HCT116 (cell line): ENCODE measurements around the gene ELMO2. TPM values are rescaled to one million over a fixed set of nuclear protein-coding genes. Genes with fewer than 3 reads are reported as not detected.

ENCODE experiments used
- ATAC-seq: fragments of 200-7000 bp; cut with Tn5 transposase; 2 replicates; pipeline ENCODE4 v1.9.1; 2020; ENCODE audit warnings: mild to moderate bottlenecking, moderate library complexity
- BruUV-seq: library from RNA; stranded (reverse); fragments of 400-500 nt; replicated peaks from 2 replicates; lab custom pipeline; 2021; lab: Mats Ljungman, UMichigan
- CTCF ChIA-PET: fragments of 300-600 bp; sonication (Branson Sonifier 250); formaldehyde crosslinking; loops from one replicate; lab custom pipeline; 2021; ENCODE audit warnings: antibody characterized with exemption; lab: Charles Lee
- POLR2A ChIA-PET: fragments of 300-600, 350-600 bp; sonication (Branson Sonifier 250); formaldehyde crosslinking; loops from one replicate; lab custom pipeline; 2021; ENCODE audit warnings: antibody characterized with exemption; lab: Charles Lee
- RAD21 ChIA-PET, 2 experiments: fragments of 300-600 bp; sonication (Branson Sonifier 250); formaldehyde crosslinking; loops; one replicate each; lab custom pipeline; 2023; ENCODE audit warnings: low total read pairs in 2 of 2; ENCODE audit not compliant: uncharacterized antibody in 2 of 2, unreplicated experiment in 2 of 2, low non-redundant PET in 1 of 2; lab: Charles Lee
- DNase-seq: peaks from one replicate; pipeline ENCODE4 v3.0.0-alpha.2; 2010; ENCODE audit warnings: low read depth, low spot score
- H2AFZ ChIP-seq: fragments of 200-600 bp; shearing (Covaris generic), sonication (generic); 2 replicates; pipeline ENCODE4 v1.6.1; 2017; ENCODE audit warnings: low read depth, mixed run types, mixed read lengths, antibody characterized with exemption, low read length; ENCODE audit not compliant: poor library complexity, severe bottlenecking
- H3K27ac ChIP-seq: 2 replicates; pipeline ENCODE4 v1.5.1; 2012; ENCODE audit warnings: low read depth, low read length
- H3K27me3 ChIP-seq: fragments of 200-600 bp; sonication (generic); 2 replicates; pipeline ENCODE4 v1.6.1; 2016; ENCODE audit warnings: mixed run types, low read length, mixed read lengths; ENCODE audit not compliant: insufficient read depth
- H3K36me3 ChIP-seq, 2 experiments: fragments of 200-500 bp in 1 of 2; fragments of 200-600 bp in 1 of 2; sonication (Bioruptor generic) in 1 of 2; sonication (generic) in 1 of 2; 2 replicates each; pipeline versions ENCODE4 v1.5.1 to v1.6.1; 2014 to 2016; ENCODE audit warnings: low read length in 2 of 2, inconsistent platforms in 1 of 2, mixed read lengths in 1 of 2, mixed run types in 1 of 2; ENCODE audit not compliant: insufficient read depth in 2 of 2, control insufficient read depth in 1 of 2
- H3K4me1 ChIP-seq, 2 experiments: fragments of 200-600 bp in 1 of 2; sonication (generic) in 1 of 2; 2 replicates each; pipeline versions ENCODE4 v1.5.1 to v1.6.1; 2012 to 2017; ENCODE audit warnings: low read length in 2 of 2, inconsistent platforms in 1 of 2, mild to moderate bottlenecking in 1 of 2, mixed read lengths in 1 of 2, mixed run types in 1 of 2, moderate library complexity in 1 of 2; ENCODE audit not compliant: insufficient read depth in 2 of 2, control insufficient read depth in 1 of 2
- H3K4me2 ChIP-seq: fragments of 200-600 bp; sonication (generic); 2 replicates; pipeline ENCODE4 v1.6.1; 2017; ENCODE audit warnings: mixed run types, low read length, mixed read lengths
- H3K4me3 ChIP-seq, 2 experiments: fragments of 200-600 bp in 1 of 2; sonication (generic) in 1 of 2; replicated peaks in 1 of 2; 2 replicates each; pipeline ENCODE4 v1.5.1; 2011 to 2016; ENCODE audit warnings: low read length in 2 of 2, control low read depth in 1 of 2, low read depth in 1 of 2, mild to moderate bottlenecking in 1 of 2, mixed read lengths in 1 of 2, mixed run types in 1 of 2
- H3K79me2 ChIP-seq: fragments of 200-600 bp; sonication (generic); 2 replicates; pipeline ENCODE4 v1.6.1; 2017; ENCODE audit warnings: mild to moderate bottlenecking, mixed run types, low read length, moderate library complexity, mixed read lengths; ENCODE audit not compliant: insufficient read depth
- H3K9ac ChIP-seq: fragments of 200-600 bp; sonication (generic); 2 replicates; pipeline ENCODE4 v1.6.1; 2016; ENCODE audit warnings: low read length, mixed read lengths
- H3K9me2 ChIP-seq: fragments of 200-600 bp; sonication (generic), shearing (Covaris generic); 2 replicates; pipeline ENCODE4 v1.6.1; 2017; ENCODE audit warnings: mixed run types, mild to moderate bottlenecking, moderate library complexity; ENCODE audit not compliant: insufficient read depth
- H3K9me3 ChIP-seq, 2 experiments: fragments of 200-500 bp in 1 of 2; fragments of 200-600 bp in 1 of 2; sonication (Bioruptor generic) in 1 of 2; sonication (generic) in 1 of 2; 2 replicates each; pipeline ENCODE4 v1.6.1; 2014 to 2017; ENCODE audit warnings: low read length in 2 of 2, mixed read lengths in 2 of 2, inconsistent platforms in 1 of 2, low read depth in 1 of 2, mild to moderate bottlenecking in 1 of 2, mixed run types in 1 of 2, moderate library complexity in 1 of 2; ENCODE audit not compliant: control insufficient read depth in 1 of 2, insufficient read depth in 1 of 2
- H4K20me1 ChIP-seq: fragments of 200-600 bp; sonication (generic), shearing (Covaris generic); 2 replicates; pipeline ENCODE4 v1.6.1; 2017; ENCODE audit warnings: mixed run types, mild to moderate bottlenecking, moderate library complexity; ENCODE audit not compliant: insufficient read depth
- ATF3 ChIP-seq: IDR thresholded peaks from 2 replicates; pipeline ENCODE4 v1.6.1; 2012
- CEBPB ChIP-seq: IDR thresholded peaks from 2 replicates; pipeline ENCODE4 v1.6.1; 2012; ENCODE audit warnings: low read depth
- CTCF ChIP-seq, 3 experiments: fragments of 200-600 bp in 1 of 3; sonication (generic) in 1 of 3; IDR thresholded peaks in 2 of 3; conservative IDR thresholded peaks in 1 of 3; 2 replicates each; pipeline ENCODE4 v1.5.1; 2012 to 2017; ENCODE audit warnings: low read depth in 2 of 3, low read length in 2 of 3, antibody characterized with exemption in 1 of 3, borderline replicate concordance in 1 of 3, control low read depth in 1 of 3, mild to moderate bottlenecking in 1 of 3, mixed read lengths in 1 of 3, mixed run types in 1 of 3, moderate library complexity in 1 of 3; ENCODE audit not compliant: insufficient read depth in 1 of 3
- EGR1 ChIP-seq: IDR thresholded peaks from 2 replicates; pipeline ENCODE4 v1.6.1; 2012; ENCODE audit warnings: low read depth
- EZH2 ChIP-seq: fragments of 200-600 bp; sonication (generic); IDR thresholded peaks from 2 replicates; pipeline ENCODE4 v1.6.1; 2017; ENCODE audit warnings: antibody characterized with exemption, mixed run types
- POLR2AphosphoS5 ChIP-seq: IDR thresholded peaks from 2 replicates; pipeline ENCODE4 v1.6.1; 2011; ENCODE audit warnings: mild to moderate bottlenecking, low read depth, low read length, moderate library complexity
- REST ChIP-seq: IDR thresholded peaks from 2 replicates; pipeline ENCODE4 v1.6.1; 2012; ENCODE audit warnings: low read depth
- TCF7L2 ChIP-seq: IDR thresholded peaks from 2 replicates; pipeline ENCODE4 v1.7.0; 2011; ENCODE audit warnings: borderline replicate concordance, inconsistent platforms; ENCODE audit not compliant: insufficient read depth, insufficient read length; ENCODE audit errors: extremely low read depth
- ZFX ChIP-seq: fragments of 450-650 bp; IDR thresholded peaks from 2 replicates; pipeline ENCODE4 v1.6.1; 2017
- intact Hi-C: fragments of 100-400 bp; cut with micrococcal nuclease; formaldehyde crosslinking; loops from 2 replicates; pipeline ENCODE4 v1.10.0; 2022
- total RNA-seq: library from RNA; stranded (reverse); gene quantifications from one replicate; pipeline ENCODE4 v1.2.1, GENCODE V29; 2021; ENCODE audit not compliant: unreplicated experiment
- TF ChIP-seq, protein P1 (sequence below): IDR thresholded peaks from 2 replicates; pipeline ENCODE4 v1.6.1; 2011; ENCODE audit warnings: mild to moderate bottlenecking, low read length, moderate library complexity; ENCODE audit not compliant: insufficient replicate concordance; ENCODE audit errors: extremely low read depth

The ELMO2 gene
- total RNA-seq, 1 experiment from 2014 or later, result 22.9 TPM

GRCh38 chr20:46455729-46456128, 49.3 kb upstream of the ELMO2 start:
- Histone ChIP-seq H3K9ac (no peak overlapping the region), H3K79me2 (no peaks in the 10 kb centered on the region), H3K36me3 (no peaks in the 10 kb centered on the region), H2AFZ (no peak overlapping the region), H3K4me3 (no peak overlapping the region), H3K9me2 (no peaks in the 10 kb centered on the region), H3K9me3 (peaks cover 13 to 21% of the 10 kb centered on the region in 2 experiments; a peak in 3 of 4 replicates), H3K4me1 (no peaks in the 10 kb centered on the region), H4K20me1 (no peaks in the 10 kb centered on the region), H3K4me2 (no peak overlapping the region), H3K27me3 (no peaks in the 10 kb centered on the region), H3K27ac (no peak overlapping the region)
- DNase-seq (no peak), ATAC-seq (no peak)
- no TSS peak for BruUV-seq
- RAD21 ChIA-PET, result no interaction called here
- intact Hi-C loops, result no loop called here
- POLR2A ChIA-PET, result no interaction called here
- CTCF ChIA-PET, result no interaction called here
- TF ChIP-seq ATF3, result no peak
- no peak for TF ChIP-seq CEBPB
- TF ChIP-seq ZFX, result no peak
- no peak for TF ChIP-seq POLR2AphosphoS5
- TF ChIP-seq TCF7L2, result no peak
- TF ChIP-seq CTCF (IDR thresholded peaks at IDR 0.05 in 2 of 3, conservative IDR thresholded peaks at IDR 0.05 in 1 of 3; ENCODE audit: borderline replicate concordance in 1 of 3, insufficient read depth in 1 of 3, low read depth in 2 of 3, low read length in 2 of 3), result no peak
- no peak for TF ChIP-seq EZH2
- TF ChIP-seq REST, result no peak
- no peak for TF ChIP-seq EGR1
- TF ChIP-seq, protein P1, sequence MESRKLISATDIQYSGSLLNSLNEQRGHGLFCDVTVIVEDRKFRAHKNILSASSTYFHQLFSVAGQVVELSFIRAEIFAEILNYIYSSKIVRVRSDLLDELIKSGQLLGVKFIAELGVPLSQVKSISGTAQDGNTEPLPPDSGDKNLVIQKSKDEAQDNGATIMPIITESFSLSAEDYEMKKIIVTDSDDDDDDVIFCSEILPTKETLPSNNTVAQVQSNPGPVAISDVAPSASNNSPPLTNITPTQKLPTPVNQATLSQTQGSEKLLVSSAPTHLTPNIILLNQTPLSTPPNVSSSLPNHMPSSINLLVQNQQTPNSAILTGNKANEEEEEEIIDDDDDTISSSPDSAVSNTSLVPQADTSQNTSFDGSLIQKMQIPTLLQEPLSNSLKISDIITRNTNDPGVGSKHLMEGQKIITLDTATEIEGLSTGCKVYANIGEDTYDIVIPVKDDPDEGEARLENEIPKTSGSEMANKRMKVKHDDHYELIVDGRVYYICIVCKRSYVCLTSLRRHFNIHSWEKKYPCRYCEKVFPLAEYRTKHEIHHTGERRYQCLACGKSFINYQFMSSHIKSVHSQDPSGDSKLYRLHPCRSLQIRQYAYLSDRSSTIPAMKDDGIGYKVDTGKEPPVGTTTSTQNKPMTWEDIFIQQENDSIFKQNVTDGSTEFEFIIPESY, result no peak
